ENCODE data around the gene SHPK. TPM values are rescaled to one million over a fixed set of nuclear protein-coding genes. Genes with fewer than 3 reads are reported as not detected.

SHPK gene
- total RNA-seq, 3 donors from 2014 or later (not counting 1 experiment from before 2014, with no cell fraction given): 5.8 to 9.3 (median 8.9) TPM

GRCh38 chr17:3682033-3682432, 46.0 kb upstream of the SHPK start:
- no peaks in the 10 kb centered on the region for H3K27me3 ChIP-seq (ENCODE audit: control insufficient read depth, insufficient read depth, low read length)
- Mint-ChIP-seq H3K9me3 (no peaks in the 10 kb centered on the region), H3K36me3 (no peaks in the 10 kb centered on the region), H3K27ac (no peak overlapping the region), H3K4me3 (no peak overlapping the region), H3K4me1 (peaks cover 0 to 6% of the 10 kb centered on the region in 2 donors), H3K27me3 (ENCODE audit: low read depth in 2 of 2) (no peaks in the 10 kb centered on the region)
- H3K4me1 ChIP-seq (ENCODE audit: control insufficient read depth, insufficient read depth, low read length): peaks cover 20% of the 10 kb centered on the region
- DNase-seq: no peak
- ATAC-seq: no peak
- no peaks in the 10 kb centered on the region for H3K36me3 ChIP-seq (ENCODE audit: control insufficient read depth, insufficient read depth, low read length)
- H3K9me3 ChIP-seq (ENCODE audit: control insufficient read depth, insufficient read depth, low read length): no peaks in the 10 kb centered on the region
- TF ChIP-seq CTCF (IDR thresholded peaks at IDR 0.05): no peak
- H3K4me3 ChIP-seq (ENCODE audit: low read length): no peak overlapping the region
- no peak overlapping the region for H3K27ac ChIP-seq (ENCODE audit: low read length)
- WGBS (ENCODE audit: insufficient coverage): 98% methylated on average over 12 of the region's 12 CpGs
- intact Hi-C loops (cut with micrococcal nuclease): loop anchor here (2.0 kb wide), 2 partner anchors 55 to 145 kb away; no protein-coding TSS in a partner anchor

DNA sequence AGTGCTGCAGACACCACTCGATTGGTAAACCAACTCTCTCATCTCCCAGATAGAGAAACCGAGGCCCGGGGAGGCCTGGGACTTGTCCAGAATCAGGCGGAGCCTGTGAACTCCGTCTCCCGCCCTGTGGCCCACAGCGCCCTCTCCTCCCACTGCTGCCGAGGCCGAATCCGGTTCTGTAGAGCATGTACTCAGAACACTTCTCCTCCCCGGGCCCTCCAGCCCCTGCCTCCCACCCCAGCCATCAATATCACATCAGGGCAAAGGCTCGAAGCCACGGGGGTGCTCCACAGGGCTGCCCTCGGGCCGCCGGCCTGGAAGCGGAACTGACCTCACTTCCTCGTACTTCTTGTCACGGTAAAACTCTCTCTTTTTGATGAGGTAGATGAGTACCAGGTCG, 45.5 kb upstream of the SHPK start:
- no peak for DNase-seq
- H3K36me3 ChIP-seq (ENCODE audit: control insufficient read depth, insufficient read depth, low read length): no peaks in the 10 kb centered on the region
- whole genome bisulfite sequencing (ENCODE audit: insufficient coverage): 85% methylated on average over 20 of the region's 20 CpGs
- H3K27me3 ChIP-seq (ENCODE audit: control insufficient read depth, insufficient read depth, low read length): no peaks in the 10 kb centered on the region
- intact Hi-C loops (cut with micrococcal nuclease): no loop called here
- Mint-ChIP-seq H3K4me3 (no peak overlapping the region), H3K4me1 (peaks cover 0 to 6% of the 10 kb centered on the region in 2 donors), H3K27ac (no peak overlapping the region), H3K36me3 (no peaks in the 10 kb centered on the region), H3K27me3 (ENCODE audit: low read depth in 2 of 2) (no peaks in the 10 kb centered on the region), H3K9me3 (no peaks in the 10 kb centered on the region)
- H3K9me3 ChIP-seq (ENCODE audit: control insufficient read depth, insufficient read depth, low read length): no peaks in the 10 kb centered on the region
- no peak for TF ChIP-seq CTCF (IDR thresholded peaks at IDR 0.05)
- H3K4me1 ChIP-seq (ENCODE audit: control insufficient read depth, insufficient read depth, low read length): peaks cover 20% of the 10 kb centered on the region
- H3K27ac ChIP-seq (ENCODE audit: low read length): no peak overlapping the region
- ATAC-seq: no peak
- H3K4me3 ChIP-seq (ENCODE audit: low read length): no peak overlapping the region

GRCh38 chr17:3681057-3681456, 45.0 kb upstream of the SHPK start:
- no peaks in the 10 kb centered on the region for H3K36me3 Mint-ChIP-seq
- DNase-seq: no peak
- H3K27ac ChIP-seq (ENCODE audit: low read length): no peak overlapping the region
- no peak for TF ChIP-seq CTCF (IDR thresholded peaks at IDR 0.05)
- H3K27me3 ChIP-seq (ENCODE audit: control insufficient read depth, insufficient read depth, low read length): no peaks in the 10 kb centered on the region
- no peak overlapping the region for H3K4me3 ChIP-seq (ENCODE audit: low read length)
- H3K27ac Mint-ChIP-seq: no peak overlapping the region
- 88% methylated on average over 12 of the region's 12 CpGs for WGBS (ENCODE audit: insufficient coverage)
- no peaks in the 10 kb centered on the region for H3K9me3 Mint-ChIP-seq
- H3K4me1 Mint-ChIP-seq: peaks cover 0 to 6% of the 10 kb centered on the region in 2 donors
- H3K4me3 Mint-ChIP-seq: no peak overlapping the region
- no peaks in the 10 kb centered on the region for H3K9me3 ChIP-seq (ENCODE audit: control insufficient read depth, insufficient read depth, low read length)
- intact Hi-C loops (cut with micrococcal nuclease): no loop called here
- H3K27me3 Mint-ChIP-seq (ENCODE audit: low read depth in 2 of 2): no peaks in the 10 kb centered on the region
- peaks cover 20% of the 10 kb centered on the region for H3K4me1 ChIP-seq (ENCODE audit: control insufficient read depth, insufficient read depth, low read length)
- ATAC-seq: no peak
- H3K36me3 ChIP-seq (ENCODE audit: control insufficient read depth, insufficient read depth, low read length): no peaks in the 10 kb centered on the region

DNA sequence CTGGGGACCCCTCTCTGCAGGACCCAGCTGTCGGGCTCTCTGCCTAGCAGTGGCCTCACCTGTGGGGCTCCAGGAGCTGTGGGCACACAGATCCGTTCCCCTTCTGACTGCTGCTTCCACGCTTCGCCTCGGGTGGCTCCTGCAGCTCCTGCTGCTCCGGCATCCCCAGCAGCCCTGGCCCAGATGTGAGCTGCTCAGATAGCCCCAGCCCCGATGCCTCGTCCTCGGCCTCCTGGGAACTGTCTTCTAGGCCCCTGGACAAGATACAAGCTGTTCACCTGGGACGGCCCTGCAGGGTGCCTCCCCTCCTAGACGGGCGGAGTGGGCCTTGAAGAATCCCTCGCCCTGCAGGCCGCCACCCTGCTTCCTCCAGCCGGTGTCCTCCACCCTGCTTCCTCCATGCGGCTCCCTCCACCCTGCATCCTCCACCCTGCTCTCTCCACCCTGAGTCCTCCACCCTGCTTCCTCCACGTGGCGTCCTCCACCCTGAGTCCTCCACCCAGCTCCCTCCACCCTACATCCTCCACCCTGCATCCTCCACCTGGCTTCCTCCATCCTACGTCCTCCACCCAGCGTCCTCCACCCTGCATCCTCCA, 43.6 kb upstream of the SHPK start:
- no peaks in the 10 kb centered on the region for H3K27me3 ChIP-seq (ENCODE audit: control insufficient read depth, insufficient read depth, low read length)
- H3K27ac ChIP-seq (ENCODE audit: low read length): no peak overlapping the region
- Mint-ChIP-seq H3K4me1 (peaks cover 0 to 6% of the 10 kb centered on the region in 2 donors), H3K27me3 (ENCODE audit: low read depth in 2 of 2) (no peaks in the 10 kb centered on the region), H3K36me3 (no peaks in the 10 kb centered on the region), H3K9me3 (no peaks in the 10 kb centered on the region), H3K27ac (no peak overlapping the region), H3K4me3 (no peak overlapping the region)
- intact Hi-C loops (cut with micrococcal nuclease): no loop called here
- WGBS (ENCODE audit: insufficient coverage): 76% methylated on average over 20 of the region's 20 CpGs
- no peak overlapping the region for H3K4me3 ChIP-seq (ENCODE audit: low read length)
- H3K36me3 ChIP-seq (ENCODE audit: control insufficient read depth, insufficient read depth, low read length): no peaks in the 10 kb centered on the region
- ATAC-seq (no peak), DNase-seq (no peak)
- no peak for TF ChIP-seq CTCF (IDR thresholded peaks at IDR 0.05)
- peaks cover 20% of the 10 kb centered on the region for H3K4me1 ChIP-seq (ENCODE audit: control insufficient read depth, insufficient read depth, low read length)
- no peaks in the 10 kb centered on the region for H3K9me3 ChIP-seq (ENCODE audit: control insufficient read depth, insufficient read depth, low read length)

All from natural killer cell (primary cell).